Measurements from ENCODE around the gene COQ7.

- TF ChIP-seq CTCF (IDR thresholded peaks at IDR 0.05) (no peak), GATA2 (CRISPR knock-in tag; IDR thresholded peaks at IDR 0.05) (no peak), YY1 (IDR thresholded peaks at IDR 0.05; ENCODE audit: low read depth) (no peak), TEAD4 (IDR thresholded peaks at IDR 0.05; ENCODE audit: borderline replicate concordance, insufficient read depth) (no peak), SIN3A (IDR thresholded peaks at IDR 0.05; ENCODE audit: borderline replicate concordance, low read depth, low read length) (no peak), POLR2AphosphoS5 (IDR thresholded peaks at IDR 0.05; ENCODE audit: low read depth, low read length) (no peak), NRF1 (IDR thresholded peaks at IDR 0.05; ENCODE audit: low read depth, low read length) (no peak), REST (IDR thresholded peaks at IDR 0.05; ENCODE audit: low read depth, low read length) (no peak)
Measured at GRCh38 chr16:19073344-19073743, 5.9 kb downstream of the COQ7 start.

All from SK-N-SH (cell line).